ENCODE data around the gene FUBP3.

FUBP3 gene, protein sequence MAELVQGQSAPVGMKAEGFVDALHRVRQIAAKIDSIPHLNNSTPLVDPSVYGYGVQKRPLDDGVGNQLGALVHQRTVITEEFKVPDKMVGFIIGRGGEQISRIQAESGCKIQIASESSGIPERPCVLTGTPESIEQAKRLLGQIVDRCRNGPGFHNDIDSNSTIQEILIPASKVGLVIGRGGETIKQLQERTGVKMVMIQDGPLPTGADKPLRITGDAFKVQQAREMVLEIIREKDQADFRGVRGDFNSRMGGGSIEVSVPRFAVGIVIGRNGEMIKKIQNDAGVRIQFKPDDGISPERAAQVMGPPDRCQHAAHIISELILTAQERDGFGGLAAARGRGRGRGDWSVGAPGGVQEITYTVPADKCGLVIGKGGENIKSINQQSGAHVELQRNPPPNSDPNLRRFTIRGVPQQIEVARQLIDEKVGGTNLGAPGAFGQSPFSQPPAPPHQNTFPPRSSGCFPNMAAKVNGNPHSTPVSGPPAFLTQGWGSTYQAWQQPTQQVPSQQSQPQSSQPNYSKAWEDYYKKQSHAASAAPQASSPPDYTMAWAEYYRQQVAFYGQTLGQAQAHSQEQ

DNA sequence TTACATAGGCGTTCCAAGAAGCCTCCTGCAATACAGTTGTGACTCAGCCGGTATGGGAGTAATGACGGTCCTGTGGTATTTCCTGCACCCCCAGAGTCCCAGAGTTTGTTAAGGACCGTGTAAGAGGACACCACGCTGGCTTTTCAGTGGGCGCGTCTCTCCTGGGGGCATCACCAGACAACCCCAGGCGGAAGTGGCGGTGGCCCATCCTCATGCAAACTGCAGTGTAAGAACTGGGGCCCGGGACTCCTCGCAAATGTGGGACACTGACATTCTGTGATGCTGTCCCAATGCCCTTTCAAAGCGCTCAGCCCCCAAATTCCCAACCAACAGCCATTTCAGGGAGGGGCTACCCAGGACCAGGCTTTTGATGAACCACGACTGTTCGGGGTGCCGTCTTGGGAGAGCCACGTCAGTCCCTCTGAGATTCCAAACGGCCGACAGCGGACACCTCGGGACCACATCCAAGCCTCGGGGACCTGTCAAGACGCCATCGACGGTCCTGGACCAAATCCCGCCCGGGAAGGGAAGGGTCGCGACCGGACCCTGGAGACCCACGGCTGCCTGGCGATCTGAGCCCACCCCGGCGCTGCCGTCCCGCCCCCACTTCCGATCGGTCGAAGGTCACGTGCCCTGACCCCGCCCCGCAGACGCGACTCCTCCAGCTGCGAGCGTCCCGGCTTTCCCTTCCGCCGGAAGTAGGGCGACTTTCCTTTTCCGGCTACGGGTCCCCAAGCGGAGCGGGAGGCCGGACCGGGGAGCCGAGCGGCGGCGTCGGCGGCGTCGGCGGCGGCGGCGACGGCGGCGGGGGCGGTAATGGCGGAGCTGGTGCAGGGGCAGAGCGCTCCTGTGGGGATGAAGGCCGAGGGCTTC lies at the start of gene FUBP3:
TSS of gene FUBP3 (plus strand) at position 713 of the 873 bp plus-strand sequence. CDS start at position 817, 104 bp downstream.
- Histone ChIP-seq H3K4me3 (ENCODE audit: low read depth in 1 of 2, low read length in 2 of 2) (peak within 1 kb of the TSS; percentile 49 to 96), H3K27ac (ENCODE audit: low read depth, low read length) (peak within 1 kb of the TSS; percentile 83), H3K27me3 (ENCODE audit: control insufficient read depth in 1 of 2, insufficient read depth in 2 of 2, low read length in 2 of 2) (no peaks in the 10 kb centered on the region), H3K9me3 (ENCODE audit: low read length) (no peaks in the 10 kb centered on the region), H3K36me3 (ENCODE audit: insufficient read depth, low read length) (no peaks in the 10 kb centered on the region), H3K9ac (ENCODE audit: low read length) (peak within 1 kb of the TSS; percentile 92), H3K4me1 (ENCODE audit: insufficient read depth, low read length) (peaks cover 26% of the 10 kb centered on the region)

DNA sequence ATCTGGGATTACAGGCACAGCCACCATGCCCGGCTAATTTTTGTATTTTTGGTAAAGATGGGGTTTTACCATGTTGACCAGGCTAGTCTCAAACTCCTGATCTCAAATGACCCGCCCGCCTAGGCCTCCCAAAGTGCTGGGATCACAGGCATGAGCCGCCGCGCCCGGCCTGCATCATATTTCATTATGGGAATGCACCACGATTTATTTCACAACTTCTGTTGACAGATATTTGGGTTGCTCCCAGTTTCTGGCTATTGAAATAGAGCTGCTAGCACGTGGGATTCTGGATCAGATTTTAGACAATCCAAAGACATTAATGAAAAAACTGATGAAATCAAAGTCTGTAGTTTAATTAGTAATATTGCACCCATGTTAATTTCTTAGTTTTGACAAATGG lies 48.4 kb upstream of the FUBP3 start:
- H3K9ac ChIP-seq (ENCODE audit: low read length) = no peak overlapping the region
- H3K9me3 ChIP-seq (ENCODE audit: low read length) = no peaks in the 10 kb centered on the region
- H3K4me3 ChIP-seq (ENCODE audit: low read depth in 1 of 2, low read length in 2 of 2) = no peak overlapping the region
- peaks cover 4% of the 10 kb centered on the region for H3K4me1 ChIP-seq (ENCODE audit: insufficient read depth, low read length)
- H3K36me3 ChIP-seq (ENCODE audit: insufficient read depth, low read length) = no peaks in the 10 kb centered on the region
- no peak overlapping the region for H3K27ac ChIP-seq (ENCODE audit: low read depth, low read length)
- peaks cover 0 to 11% of the 10 kb centered on the region in 2 donors for H3K27me3 ChIP-seq (ENCODE audit: control insufficient read depth in 1 of 2, insufficient read depth in 2 of 2, low read length in 2 of 2)

DNA sequence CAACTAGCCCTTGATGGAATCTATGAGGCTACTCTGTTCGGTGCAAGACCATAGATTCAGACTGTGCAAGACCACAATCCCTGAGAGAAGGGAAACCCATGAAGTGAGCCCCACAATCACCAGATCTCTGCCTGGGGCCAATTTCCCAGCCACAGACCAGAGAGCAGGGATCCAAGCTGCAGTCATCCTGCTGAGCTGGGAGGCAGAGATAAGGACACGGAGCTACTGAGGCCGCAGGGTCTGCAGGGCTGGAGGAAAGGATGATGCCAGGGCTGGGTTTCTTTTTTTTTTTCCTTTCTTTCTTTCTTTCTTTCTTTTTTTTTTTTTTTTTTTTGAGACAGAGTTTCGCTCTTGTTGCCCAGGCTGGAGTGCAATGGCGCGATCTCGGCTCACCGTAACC lies 47.7 kb upstream of the FUBP3 start:
- no peaks in the 10 kb centered on the region for H3K36me3 ChIP-seq (ENCODE audit: insufficient read depth, low read length)
- H3K9ac ChIP-seq (ENCODE audit: low read length) = no peak overlapping the region
- H3K4me3 ChIP-seq (ENCODE audit: low read depth in 1 of 2, low read length in 2 of 2) = no peak overlapping the region
- peaks cover 6% of the 10 kb centered on the region for H3K4me1 ChIP-seq (ENCODE audit: insufficient read depth, low read length)
- no peaks in the 10 kb centered on the region for H3K9me3 ChIP-seq (ENCODE audit: low read length)
- peaks cover 3 to 18% of the 10 kb centered on the region in 2 donors for H3K27me3 ChIP-seq (ENCODE audit: control insufficient read depth in 1 of 2, insufficient read depth in 2 of 2, low read length in 2 of 2)
- no peak overlapping the region for H3K27ac ChIP-seq (ENCODE audit: low read depth, low read length)

DNA sequence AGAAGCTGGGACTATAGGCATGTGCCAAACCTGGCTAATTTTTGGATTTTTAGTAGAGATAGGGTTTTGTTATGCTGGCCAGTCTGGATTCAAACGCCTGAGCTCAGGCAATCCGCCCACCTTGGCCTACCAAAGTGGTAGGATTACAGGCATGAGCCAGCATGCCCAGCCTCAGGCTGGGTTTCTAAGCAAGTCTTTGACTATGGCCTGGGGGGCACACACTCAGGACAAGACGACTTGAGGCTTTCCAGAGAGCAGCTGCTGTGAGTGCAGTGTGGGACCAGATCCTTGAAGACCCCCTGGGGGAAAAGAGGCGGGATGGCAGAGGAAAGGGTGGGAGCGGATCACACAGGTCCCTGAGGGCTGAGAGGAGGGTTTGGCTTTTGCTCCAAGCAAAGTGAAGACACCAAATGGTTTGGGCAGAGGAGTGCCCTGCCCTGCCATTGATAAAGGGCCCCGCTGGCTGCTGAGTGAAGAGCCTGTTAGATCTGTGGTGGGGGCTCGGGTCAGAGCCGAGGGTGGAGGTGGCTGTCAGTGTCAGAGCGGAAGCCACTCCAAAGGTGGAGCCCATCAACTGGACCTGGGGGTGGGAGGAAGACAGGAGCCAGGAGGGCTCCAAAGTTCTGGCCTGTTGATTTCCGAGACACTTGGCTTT lies 46.8 kb upstream of the FUBP3 start:
- Histone ChIP-seq H3K27me3 (ENCODE audit: control insufficient read depth in 1 of 2, insufficient read depth in 2 of 2, low read length in 2 of 2) (peaks cover 12 to 27% of the 10 kb centered on the region in 2 donors), H3K9me3 (ENCODE audit: low read length) (no peaks in the 10 kb centered on the region), H3K36me3 (ENCODE audit: insufficient read depth, low read length) (no peaks in the 10 kb centered on the region), H3K27ac (ENCODE audit: low read depth, low read length) (no peak overlapping the region), H3K9ac (ENCODE audit: low read length) (no peak overlapping the region), H3K4me1 (ENCODE audit: insufficient read depth, low read length) (peaks cover 6% of the 10 kb centered on the region), H3K4me3 (ENCODE audit: low read depth in 1 of 2, low read length in 2 of 2) (no peak overlapping the region)

DNA sequence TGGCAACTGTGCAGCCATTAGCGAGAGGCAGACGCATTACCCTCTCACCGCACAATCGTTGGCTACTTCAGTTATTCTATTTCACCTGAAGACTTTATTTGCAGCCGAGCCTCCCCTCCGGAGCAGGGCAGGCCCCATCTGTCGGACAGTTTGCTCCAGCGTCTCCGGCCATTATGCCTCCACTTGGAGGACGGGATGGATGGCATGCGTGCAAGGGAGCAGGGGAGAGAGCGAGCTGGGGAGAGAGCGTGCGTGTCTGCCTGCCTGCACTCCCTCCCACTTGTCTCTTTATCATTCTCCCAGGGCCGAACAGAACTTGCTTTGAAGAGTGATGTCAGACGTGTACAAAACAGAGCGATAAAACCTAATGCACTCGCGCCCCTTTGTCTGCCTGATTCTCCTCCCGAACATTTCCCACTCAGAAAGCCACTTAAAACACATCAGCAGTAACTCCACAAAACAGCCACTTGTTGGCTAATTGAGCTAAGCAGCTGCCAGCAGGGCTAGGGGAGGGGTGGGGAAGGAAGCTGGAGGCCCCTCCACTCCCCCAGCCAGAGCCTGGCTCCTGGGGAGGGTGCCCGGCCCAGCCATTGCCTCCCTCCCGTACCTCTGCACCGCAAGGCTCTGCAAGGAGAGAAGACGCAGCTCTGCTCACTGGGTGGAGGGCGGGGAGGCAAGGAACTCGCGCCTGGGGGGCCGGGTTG lies 43.4 kb upstream of the FUBP3 start:
- peaks cover 6% of the 10 kb centered on the region for H3K4me1 ChIP-seq (ENCODE audit: insufficient read depth, low read length)
- H3K27me3 ChIP-seq (ENCODE audit: control insufficient read depth in 1 of 2, insufficient read depth in 2 of 2, low read length in 2 of 2) = peaks cover 15 to 53% of the 10 kb centered on the region in 2 donors
- H3K36me3 ChIP-seq (ENCODE audit: insufficient read depth, low read length) = no peaks in the 10 kb centered on the region
- no peaks in the 10 kb centered on the region for H3K9me3 ChIP-seq (ENCODE audit: low read length)
- H3K27ac ChIP-seq (ENCODE audit: low read depth, low read length) = no peak overlapping the region
- H3K4me3 ChIP-seq (ENCODE audit: low read depth in 1 of 2, low read length in 2 of 2) = peak overlapping the region; percentile 36 to 45
- no peak overlapping the region for H3K9ac ChIP-seq (ENCODE audit: low read length)

DNA sequence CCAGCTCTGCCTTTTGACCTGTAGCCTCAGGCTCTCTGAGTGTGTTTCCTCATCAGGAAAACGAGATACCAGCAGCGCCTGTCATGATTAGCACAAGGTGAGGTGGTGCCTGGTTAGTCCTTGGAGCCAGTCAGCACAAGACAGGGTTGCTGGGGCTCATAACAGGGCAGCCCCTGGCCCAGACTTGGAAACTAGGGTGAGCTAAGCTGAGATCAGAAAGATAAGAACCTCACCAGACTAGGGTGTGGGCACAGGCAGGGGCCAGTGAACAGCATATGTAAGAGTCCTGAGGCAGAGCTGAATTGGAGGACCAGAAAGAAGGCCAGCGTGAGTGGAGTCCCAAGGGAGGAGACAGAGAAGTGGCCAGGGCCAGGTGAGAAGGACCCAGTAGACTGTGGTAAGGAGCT lies 42.7 kb upstream of the FUBP3 start:
- no peaks in the 10 kb centered on the region for H3K36me3 ChIP-seq (ENCODE audit: insufficient read depth, low read length)
- H3K4me3 ChIP-seq (ENCODE audit: low read depth in 1 of 2, low read length in 2 of 2) = no peak overlapping the region
- H3K27ac ChIP-seq (ENCODE audit: low read depth, low read length) = no peak overlapping the region
- H3K4me1 ChIP-seq (ENCODE audit: insufficient read depth, low read length) = peaks cover 6% of the 10 kb centered on the region
- H3K27me3 ChIP-seq (ENCODE audit: control insufficient read depth in 1 of 2, insufficient read depth in 2 of 2, low read length in 2 of 2) = peaks cover 15 to 53% of the 10 kb centered on the region in 2 donors
- H3K9me3 ChIP-seq (ENCODE audit: low read length) = no peaks in the 10 kb centered on the region
- no peak overlapping the region for H3K9ac ChIP-seq (ENCODE audit: low read length)

DNA sequence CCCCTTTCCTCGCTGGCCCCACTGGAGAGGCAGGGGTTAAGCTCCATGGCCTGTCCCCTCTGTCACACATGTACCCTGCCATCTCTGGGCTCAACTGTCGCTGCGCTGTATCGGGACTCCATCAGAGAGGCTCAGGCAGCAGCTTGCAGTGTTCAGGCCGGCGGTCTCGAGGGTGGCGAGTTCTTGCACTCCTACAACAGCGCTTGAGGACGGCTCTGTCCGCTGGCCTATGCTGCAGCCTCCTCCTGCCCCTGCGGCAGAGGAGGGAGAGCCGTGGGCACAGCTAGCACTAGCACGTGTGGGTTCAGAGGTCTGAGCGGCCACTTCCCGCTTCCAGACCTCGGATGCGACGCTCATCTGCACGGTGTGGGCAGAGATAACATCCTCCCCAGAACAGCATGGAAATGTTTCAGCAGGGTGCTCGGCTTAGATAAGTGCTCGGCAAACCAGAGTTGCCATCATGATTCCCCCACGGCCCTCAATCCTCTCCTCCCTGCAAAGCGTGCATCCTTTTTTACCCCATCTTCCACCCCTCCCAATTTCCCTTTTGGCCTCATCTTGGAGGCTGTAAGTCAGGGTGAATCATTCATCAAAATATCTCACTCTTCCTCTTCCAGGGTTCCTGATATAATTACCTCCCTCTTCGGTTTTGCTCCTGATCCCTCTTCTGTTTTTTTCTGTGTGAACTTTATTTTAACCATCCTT lies 41.9 kb upstream of the FUBP3 start:
- Histone ChIP-seq H3K9ac (ENCODE audit: low read length) (no peak overlapping the region), H3K27ac (ENCODE audit: low read depth, low read length) (no peak overlapping the region), H3K4me1 (ENCODE audit: insufficient read depth, low read length) (peaks cover 6% of the 10 kb centered on the region), H3K36me3 (ENCODE audit: insufficient read depth, low read length) (no peaks in the 10 kb centered on the region), H3K9me3 (ENCODE audit: low read length) (no peaks in the 10 kb centered on the region), H3K27me3 (ENCODE audit: control insufficient read depth in 1 of 2, insufficient read depth in 2 of 2, low read length in 2 of 2) (peaks cover 15 to 59% of the 10 kb centered on the region in 2 donors), H3K4me3 (ENCODE audit: low read depth in 1 of 2, low read length in 2 of 2) (no peak overlapping the region)

DNA sequence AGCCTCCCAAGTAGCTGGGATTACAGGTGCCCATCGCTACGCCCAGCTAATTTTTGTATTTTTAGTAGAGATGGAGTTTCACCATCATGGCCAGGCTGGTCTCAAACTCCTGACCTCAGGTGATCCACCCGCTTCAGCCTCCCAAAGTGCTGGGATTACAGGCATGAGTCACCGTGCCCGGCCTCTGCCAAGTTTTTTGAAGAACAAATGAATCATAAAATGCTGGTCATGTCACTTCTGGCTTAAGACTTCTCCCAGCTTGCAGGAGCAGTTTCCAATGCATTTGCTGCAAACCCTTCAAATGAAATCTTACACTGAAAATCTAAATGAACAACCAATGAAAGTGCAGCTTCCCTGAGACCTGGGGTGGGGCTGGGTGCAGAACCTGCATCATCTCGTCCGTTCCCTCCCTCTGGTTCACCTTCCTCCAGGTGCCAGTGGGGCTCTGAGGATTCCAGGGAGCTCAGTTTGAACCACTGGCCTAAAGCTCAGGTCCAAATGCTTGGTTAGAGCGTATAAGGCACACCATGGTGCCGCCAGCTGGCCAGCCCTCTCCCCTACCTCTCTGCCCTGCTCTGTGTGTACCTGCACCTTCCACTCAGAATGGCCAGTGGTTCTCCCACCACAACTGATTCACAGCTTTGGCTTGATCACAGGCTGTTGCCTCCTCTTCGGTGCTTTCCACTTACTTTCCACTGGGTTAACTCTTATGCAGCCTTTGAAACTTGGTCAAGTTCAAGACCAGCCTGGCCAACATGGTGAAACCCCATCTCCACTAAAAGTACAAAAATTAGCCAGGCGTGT lies 39.8 kb upstream of the FUBP3 start:
- Histone ChIP-seq H3K4me3 (ENCODE audit: low read depth in 1 of 2, low read length in 2 of 2) (no peak overlapping the region), H3K4me1 (ENCODE audit: insufficient read depth, low read length) (peaks cover 6% of the 10 kb centered on the region), H3K9me3 (ENCODE audit: low read length) (no peaks in the 10 kb centered on the region), H3K27ac (ENCODE audit: low read depth, low read length) (no peak overlapping the region), H3K36me3 (ENCODE audit: insufficient read depth, low read length) (no peaks in the 10 kb centered on the region), H3K9ac (ENCODE audit: low read length) (no peak overlapping the region), H3K27me3 (ENCODE audit: control insufficient read depth in 1 of 2, insufficient read depth in 2 of 2, low read length in 2 of 2) (peaks cover 15 to 60% of the 10 kb centered on the region in 2 donors)

DNA sequence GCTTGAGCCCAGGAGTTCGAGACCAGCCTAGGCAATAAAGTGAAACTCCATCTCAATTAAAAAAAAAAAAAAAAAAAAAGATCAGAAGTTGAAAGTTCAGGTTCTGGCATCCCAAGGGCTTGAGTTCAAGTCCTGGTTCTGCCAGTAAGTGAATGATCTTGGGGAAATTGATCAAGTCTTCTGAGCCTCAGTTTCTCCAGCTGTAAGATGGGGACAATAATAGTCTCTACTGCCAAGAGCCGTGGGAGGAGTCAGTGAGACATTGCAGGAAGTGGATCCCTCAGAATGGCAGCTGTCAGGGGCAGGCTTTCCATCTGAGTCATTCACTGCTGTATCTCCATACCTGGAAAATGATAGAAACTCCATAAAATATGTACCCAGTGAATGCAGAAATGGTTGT lies 37.8 kb upstream of the FUBP3 start:
- H3K27ac ChIP-seq (ENCODE audit: low read depth, low read length) = no peak overlapping the region
- H3K36me3 ChIP-seq (ENCODE audit: insufficient read depth, low read length) = no peaks in the 10 kb centered on the region
- peaks cover 13 to 48% of the 10 kb centered on the region in 2 donors for H3K27me3 ChIP-seq (ENCODE audit: control insufficient read depth in 1 of 2, insufficient read depth in 2 of 2, low read length in 2 of 2)
- H3K9ac ChIP-seq (ENCODE audit: low read length) = no peak overlapping the region
- no peaks in the 10 kb centered on the region for H3K9me3 ChIP-seq (ENCODE audit: low read length)
- no peaks in the 10 kb centered on the region for H3K4me1 ChIP-seq (ENCODE audit: insufficient read depth, low read length)
- no peak overlapping the region for H3K4me3 ChIP-seq (ENCODE audit: low read depth in 1 of 2, low read length in 2 of 2)

DNA sequence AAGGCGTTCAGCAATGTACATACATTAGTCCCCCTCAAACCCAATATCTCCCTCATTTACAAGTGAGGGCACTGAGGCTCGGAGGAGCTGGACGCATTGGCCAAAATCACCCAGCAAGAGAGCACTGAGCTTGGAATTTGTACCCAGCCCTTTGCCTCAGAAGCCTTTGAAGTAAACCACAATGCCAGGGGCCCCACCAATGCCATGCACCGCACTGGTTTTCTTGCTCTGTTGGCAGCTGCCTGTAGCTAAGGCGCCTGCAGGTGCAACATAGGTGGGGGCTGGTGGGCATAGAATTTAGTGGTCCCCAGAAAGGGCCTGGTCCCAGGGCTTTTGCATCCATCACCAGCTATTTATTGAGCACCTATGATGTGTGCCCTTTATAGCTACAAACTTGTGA lies 37.3 kb upstream of the FUBP3 start:
- peaks cover 8 to 43% of the 10 kb centered on the region in 2 donors for H3K27me3 ChIP-seq (ENCODE audit: control insufficient read depth in 1 of 2, insufficient read depth in 2 of 2, low read length in 2 of 2)

More for the DNA sequence above, 37.3 kb upstream of the FUBP3 start:
- Histone ChIP-seq H3K9ac (ENCODE audit: low read length) (no peak overlapping the region), H3K9me3 (ENCODE audit: low read length) (no peaks in the 10 kb centered on the region), H3K4me1 (ENCODE audit: insufficient read depth, low read length) (no peaks in the 10 kb centered on the region), H3K4me3 (ENCODE audit: low read depth in 1 of 2, low read length in 2 of 2) (no peak overlapping the region), H3K36me3 (ENCODE audit: insufficient read depth, low read length) (no peaks in the 10 kb centered on the region), H3K27ac (ENCODE audit: low read depth, low read length) (no peak overlapping the region)
